ENCODE data around the gene DUOX1. TPM values are rescaled to one million over a fixed set of nuclear protein-coding genes. Genes with fewer than 3 reads are reported as not detected.

DUOX1 gene
- total and polyA plus RNA-seq, 2 of the 13 experiments (the other 11 are each of a cell fraction or from before 2014, with no cell fraction given), result 0.03 TPM; not detected in 1

GRCh38 chr15:45200799-45201556 is 71.2 kb downstream of the DUOX1 start (continued):
- TF ChIP-seq SRY (CRISPR knock-in tag; IDR thresholded peaks at IDR 0.05) (no peak), ZNF263 (CRISPR knock-in tag; IDR thresholded peaks at IDR 0.05) (no peak), ZNF326 (CRISPR knock-in tag; IDR thresholded peaks at IDR 0.05; ENCODE audit: borderline replicate concordance) (no peak), ZSCAN25 (CRISPR knock-in tag; IDR thresholded peaks at IDR 0.05) (no peak), PRDM4 (CRISPR knock-in tag; IDR thresholded peaks at IDR 0.05; ENCODE audit: borderline replicate concordance) (no peak), RNF2 (conservative IDR thresholded peaks at IDR 0.05; ENCODE audit: low read depth) (no peak), ZNF136 (CRISPR knock-in tag; IDR thresholded peaks at IDR 0.05; ENCODE audit: low read depth) (no peak), ZKSCAN5 (CRISPR knock-in tag; IDR thresholded peaks at IDR 0.05) (no peak), AGO2 (optimal IDR thresholded peaks at IDR 0.05; ENCODE audit: low read depth, low read length) (no peak), AHR (CRISPR knock-in tag; IDR thresholded peaks at IDR 0.05) (no peak), TSC22D2 (CRISPR knock-in tag; IDR thresholded peaks at IDR 0.05; ENCODE audit: borderline replicate concordance) (no peak), HDAC6 (IDR thresholded peaks at IDR 0.05; ENCODE audit: low read depth, low read length) (no peak), ZNF772 (CRISPR knock-in tag; IDR thresholded peaks at IDR 0.05) (peak; percentile 29; the same call in 1 of the 2 replicates), HNRNPLL (IDR thresholded peaks at IDR 0.05; ENCODE audit: low read depth, low read length, poor library complexity, severe bottlenecking) (peak; percentile 64), ETV6 (CRISPR knock-in tag; conservative IDR thresholded peaks at IDR 0.05) (no peak), MAZ (IDR thresholded peaks at IDR 0.05; ENCODE audit: borderline replicate concordance, low read depth, low read length) (no peak), MAZ (CRISPR knock-in tag; IDR thresholded peaks at IDR 0.05; ENCODE audit: low read depth) (no peak), CREB3 (CRISPR knock-in tag; IDR thresholded peaks at IDR 0.05) (no peak), ZNF230 (CRISPR knock-in tag; IDR thresholded peaks at IDR 0.05) (0 out of 2 replicates have a peak, but pooled peaks have one; percentile 10), GTF2F1 (IDR thresholded peaks at IDR 0.05; ENCODE audit: low read length) (no peak)
- TF ChIP-seq, protein P1, sequence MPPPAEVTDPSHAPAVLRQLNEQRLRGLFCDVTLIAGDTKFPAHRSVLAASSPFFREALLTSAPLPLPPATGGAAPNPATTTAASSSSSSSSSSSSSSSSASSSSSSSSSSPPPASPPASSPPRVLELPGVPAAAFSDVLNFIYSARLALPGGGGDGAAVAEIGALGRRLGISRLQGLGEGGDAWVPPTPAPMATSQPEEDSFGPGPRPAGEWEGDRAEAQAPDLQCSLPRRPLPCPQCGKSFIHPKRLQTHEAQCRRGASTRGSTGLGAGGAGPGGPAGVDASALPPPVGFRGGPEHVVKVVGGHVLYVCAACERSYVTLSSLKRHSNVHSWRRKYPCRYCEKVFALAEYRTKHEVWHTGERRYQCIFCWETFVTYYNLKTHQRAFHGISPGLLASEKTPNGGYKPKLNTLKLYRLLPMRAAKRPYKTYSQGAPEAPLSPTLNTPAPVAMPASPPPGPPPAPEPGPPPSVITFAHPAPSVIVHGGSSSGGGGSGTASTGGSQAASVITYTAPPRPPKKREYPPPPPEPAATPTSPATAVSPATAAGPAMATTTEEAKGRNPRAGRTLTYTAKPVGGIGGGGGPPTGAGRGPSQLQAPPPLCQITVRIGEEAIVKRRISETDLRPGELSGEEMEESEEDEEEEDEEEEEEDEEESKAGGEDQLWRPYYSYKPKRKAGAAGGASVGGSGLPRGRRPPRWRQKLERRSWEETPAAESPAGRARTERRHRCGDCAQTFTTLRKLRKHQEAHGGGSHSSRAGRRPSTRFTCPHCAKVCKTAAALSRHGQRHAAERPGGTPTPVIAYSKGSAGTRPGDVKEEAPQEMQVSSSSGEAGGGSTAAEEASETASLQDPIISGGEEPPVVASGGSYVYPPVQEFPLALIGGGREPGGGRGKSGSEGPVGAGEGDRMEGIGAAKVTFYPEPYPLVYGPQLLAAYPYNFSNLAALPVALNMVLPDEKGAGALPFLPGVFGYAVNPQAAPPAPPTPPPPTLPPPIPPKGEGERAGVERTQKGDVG (CRISPR knock-in tag; IDR thresholded peaks at IDR 0.05; ENCODE audit: borderline replicate concordance), result no peak
- TF ChIP-seq, protein P2, sequence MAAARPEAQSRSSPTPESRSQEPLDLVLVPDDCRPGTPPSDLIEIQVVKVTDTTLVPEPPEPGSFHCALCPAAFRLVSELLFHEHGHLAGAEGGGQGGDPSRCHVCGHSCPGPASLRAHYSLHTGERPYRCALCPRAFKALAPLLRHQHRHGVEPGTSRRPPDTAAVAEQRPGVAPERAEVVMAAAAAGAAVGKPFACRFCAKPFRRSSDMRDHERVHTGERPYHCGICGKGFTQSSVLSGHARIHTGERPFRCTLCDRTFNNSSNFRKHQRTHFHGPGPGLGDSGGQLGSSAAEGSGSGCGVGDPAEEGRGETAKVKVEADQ (CRISPR knock-in tag; IDR thresholded peaks at IDR 0.05; ENCODE audit: borderline replicate concordance), result 0 out of 2 replicates have a peak, but pooled peaks have one; percentile 13
